H1 (cell line): ENCODE results near the gene SSUH2. TPM values are rescaled to one million over a fixed set of nuclear protein-coding genes. Genes with fewer than 3 reads are reported as not detected.

Source experiments
- BRCA1 ChIP-seq: IDR thresholded peaks from 2 replicates; pipeline ENCODE4 v1.6.1; 2012; ENCODE audit warnings: low read depth, low read length, improper control_type of control experiment
- KDM4A ChIP-seq: IDR thresholded peaks from one replicate; pipeline ENCODE4 v1.7.1; 2012; ENCODE audit warnings: low read depth, mild to moderate bottlenecking, moderate library complexity, low read length, inconsistent platforms; ENCODE audit not compliant: severe bottlenecking
- SIN3A ChIP-seq, 2 experiments: IDR thresholded peaks in 1 of 2; conservative IDR thresholded peaks in 1 of 2; 2 replicates each; pipeline ENCODE4 v1.6.1; 2011 to 2012; ENCODE audit warnings: low read length in 2 of 2, improper control_type of control experiment in 1 of 2, low read depth in 1 of 2, mild to moderate bottlenecking in 1 of 2
- polyA plus RNA-seq, 7 experiments: library from polyadenylated mRNA; depleted of rRNA in 3 of 7; stranded (reverse) in 5 of 7; unstranded in 2 of 7; fragments of >200 nt in 5 of 7; fragments of 200-250 nt in 2 of 7; gene quantifications; 1 replicate in 5 of 7; 2 replicates in 1 of 7; 4 replicates in 1 of 7; pipeline versions ENCODE4 v1.2.1 to v1.2.3, GENCODE V29; 2011 to 2013; ENCODE audit warnings: missing spikeins in 2 of 7, mixed read lengths in 2 of 7
- total RNA-seq: library from RNA; stranded (reverse); fragmentation: NEBNext Ultra II Directional; extraction: Animal tissue kit (Norgen Biotek cat#: 25700); gene quantifications from 2 replicates; pipeline ENCODE4 v1.2.1, GENCODE V29; 2021

Gene SSUH2
- total and polyA plus RNA-seq, 2 of the 8 experiments (the other 6 are each of a cell fraction or from before 2014, with no cell fraction given) = 0.62 to 0.69 TPM

DNA sequence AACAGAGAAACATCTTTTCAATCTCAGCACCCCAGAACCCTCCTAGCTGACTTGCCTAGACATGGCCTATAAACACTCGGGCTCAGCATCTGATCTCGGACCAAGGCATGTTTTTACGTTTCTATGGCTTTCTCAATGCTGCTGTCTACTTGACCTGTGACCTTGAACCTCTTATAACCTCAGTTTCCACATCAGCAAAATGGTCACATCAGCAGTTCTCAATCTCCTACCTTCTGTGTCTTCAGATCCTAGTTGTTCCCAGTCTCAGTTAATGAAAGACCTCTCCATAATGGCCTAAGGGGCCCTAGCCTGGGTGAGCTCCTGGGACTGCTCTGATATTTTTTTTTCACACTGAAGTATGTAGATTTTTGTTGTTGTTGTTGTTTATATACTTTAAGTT, 39.6 kb downstream of the SSUH2 start (continued):
- no peak for TF ChIP-seq KDM4A
- no peak for TF ChIP-seq BRCA1
- no peak for TF ChIP-seq SIN3A (conservative IDR thresholded peaks at IDR 0.05 in 1 of 2, IDR thresholded peaks at IDR 0.05 in 1 of 2; ENCODE audit: low read depth in 1 of 2, low read length in 2 of 2)
